NCI-H226 (cell line): ENCODE measurements around the gene LAMTOR4.

ENCODE experiments used
- DNase-seq: peaks from one replicate; pipeline ENCODE4 v3.0.0-alpha.2; 2015

Gene LAMTOR4

GRCh38 chr7:100154651-100155491, 6.2 kb downstream of the LAMTOR4 start:
- DNase-seq = no peak

DNA sequence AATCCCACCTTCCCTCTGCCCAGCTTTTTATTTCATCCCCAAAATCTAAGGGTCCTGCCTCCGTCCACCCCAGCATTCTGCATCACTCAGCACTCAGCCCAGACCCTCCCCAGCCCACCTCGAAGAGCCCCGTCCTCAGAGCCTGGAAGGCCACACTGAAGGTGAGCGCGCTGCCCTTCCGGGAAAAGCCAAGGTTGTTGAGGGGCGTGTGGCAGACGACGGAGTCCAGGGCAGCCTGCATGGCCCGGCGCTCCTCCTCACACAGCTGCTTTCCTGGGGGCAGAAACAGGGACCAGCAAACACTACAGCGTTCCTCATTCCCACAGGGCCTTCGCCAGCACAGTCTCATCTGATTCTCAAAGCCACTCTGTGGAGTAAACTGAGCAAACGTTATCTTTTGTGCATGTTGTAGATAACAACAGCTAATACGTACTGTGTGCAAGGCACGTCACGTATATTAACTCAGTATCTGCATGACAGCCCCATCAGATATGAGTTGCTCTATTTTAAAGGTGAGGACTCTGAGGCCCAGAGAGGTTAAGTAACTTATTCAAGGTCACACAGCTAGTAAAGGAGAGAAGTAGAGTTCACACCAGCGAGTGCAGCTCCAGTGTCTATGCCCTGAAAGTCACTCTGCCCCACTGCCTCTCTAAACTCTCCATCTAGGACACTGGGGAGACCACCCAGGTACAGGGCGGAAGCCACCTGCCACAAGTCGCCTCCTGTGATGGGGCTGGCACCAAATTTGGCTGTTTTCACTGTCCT, 7.0 kb downstream of the LAMTOR4 start:
- DNase-seq = no peak

DNA sequence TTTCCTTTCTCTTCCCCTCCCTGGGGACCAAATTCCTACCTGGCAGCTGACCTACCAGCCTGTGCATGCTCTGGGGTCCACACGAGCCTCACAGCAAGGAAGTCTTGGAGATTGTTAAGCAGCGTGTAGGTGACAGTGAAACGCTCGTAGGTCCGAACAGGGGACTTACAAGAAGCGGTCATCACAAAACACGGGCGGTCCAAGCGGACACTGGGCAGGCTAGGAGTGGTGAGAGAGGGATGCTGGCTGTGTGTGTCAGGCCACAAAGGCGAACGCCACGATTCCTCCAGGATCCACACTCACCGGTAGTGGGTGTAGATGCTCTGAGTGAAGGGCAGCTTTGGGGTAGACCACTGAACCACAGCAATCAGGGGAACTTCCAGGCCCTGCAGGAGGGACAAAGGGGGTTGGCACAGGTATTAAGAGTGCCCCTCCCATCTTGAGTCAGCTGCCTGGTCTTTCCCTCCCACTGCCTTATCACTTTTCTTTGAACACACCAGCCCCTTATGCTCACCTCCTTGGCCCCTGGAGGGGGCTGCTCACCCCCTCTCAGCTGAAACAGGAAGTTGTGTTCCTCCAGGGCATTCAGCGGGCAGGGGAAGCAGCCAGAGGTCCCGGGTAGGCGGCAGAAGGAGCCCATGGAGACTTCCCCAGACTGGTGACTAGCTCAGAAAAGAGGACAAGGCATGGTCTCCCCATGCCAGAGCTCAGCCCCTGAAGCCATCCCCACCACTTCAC, 7.8 kb downstream of the LAMTOR4 start:
- no peak for DNase-seq

GRCh38 chr7:100157069-100157333, 8.3 kb downstream of the LAMTOR4 start:
- DNase-seq = no peak

GRCh38 chr7:100157334-100158228, 8.9 kb downstream of the LAMTOR4 start:
- peak; percentile 34 for DNase-seq

DNA sequence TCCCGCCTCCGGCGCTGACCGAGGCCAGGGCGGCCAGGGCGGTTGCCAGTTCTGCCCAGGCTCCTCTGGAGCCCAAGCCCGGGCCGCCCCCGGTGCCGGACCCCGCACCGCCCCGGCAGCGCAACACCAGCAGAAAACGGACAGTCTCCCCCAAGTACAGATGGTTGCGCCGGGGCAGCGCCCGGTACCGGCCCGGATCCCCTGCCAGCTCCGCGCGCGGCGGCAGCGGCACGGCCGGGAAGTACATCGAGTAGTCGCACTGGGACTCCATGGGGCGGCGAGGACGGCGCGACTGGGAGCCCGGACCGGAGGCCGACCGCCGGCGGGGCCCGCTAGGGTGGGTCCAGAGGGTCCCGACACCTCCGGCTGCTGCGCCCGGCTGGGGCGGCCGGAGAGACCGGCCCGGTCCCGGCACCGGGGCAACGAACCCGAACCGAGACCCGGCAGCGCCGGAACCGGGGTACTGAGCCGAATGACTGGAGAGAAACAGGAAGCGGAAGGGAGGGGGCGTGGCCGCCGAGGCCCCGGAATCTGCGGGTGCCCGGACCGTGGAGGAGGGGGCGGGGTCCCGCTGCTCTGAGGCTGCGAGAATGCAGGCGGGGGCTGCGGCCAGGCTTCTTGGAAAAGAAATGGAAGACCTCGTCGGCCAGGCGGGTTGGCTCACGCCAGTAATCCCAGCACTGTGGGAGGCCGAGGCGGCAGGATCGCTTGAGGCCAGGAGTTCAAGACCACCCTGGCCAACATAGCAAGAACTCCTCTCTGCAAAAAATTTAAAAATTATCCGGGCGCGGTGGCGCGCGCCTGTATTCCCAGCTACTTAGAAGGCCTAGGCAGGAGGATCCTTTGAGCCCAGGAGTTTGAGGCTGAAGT, 9.7 kb downstream of the LAMTOR4 start, which contains the start of gene TRAPPC14:
TRAPPC14 (minus strand) TSS at position 495 of the 870 bp plus-strand sequence; CDS start at position 271, 224 bp downstream.
- peak; percentile 90 for DNase-seq

DNA sequence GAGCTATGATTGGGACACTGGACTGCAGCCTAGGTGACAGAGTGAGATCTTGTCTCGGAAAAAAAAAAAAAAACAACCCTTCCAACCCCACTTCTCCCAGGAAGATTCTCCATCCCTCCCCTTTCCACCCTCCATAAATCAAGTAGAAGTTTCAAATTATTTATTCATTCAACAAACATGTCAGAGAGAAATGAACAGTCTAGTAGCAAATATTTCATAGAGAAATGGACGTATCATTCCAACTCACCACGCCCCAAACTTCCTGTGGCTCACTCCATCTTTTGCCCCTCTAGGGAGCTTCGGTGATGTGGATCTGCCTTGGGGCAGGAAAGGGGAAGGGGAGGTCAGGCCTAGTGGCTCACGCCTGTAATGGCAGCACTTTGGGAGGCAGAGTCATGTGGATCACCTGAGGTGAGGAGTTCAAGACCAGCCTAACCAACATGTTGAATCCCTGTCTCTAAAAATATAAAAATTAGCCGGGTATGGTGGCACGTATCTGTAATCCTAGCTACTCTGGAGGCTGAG, 10.4 kb downstream of the LAMTOR4 start:
- no peak for DNase-seq

DNA sequence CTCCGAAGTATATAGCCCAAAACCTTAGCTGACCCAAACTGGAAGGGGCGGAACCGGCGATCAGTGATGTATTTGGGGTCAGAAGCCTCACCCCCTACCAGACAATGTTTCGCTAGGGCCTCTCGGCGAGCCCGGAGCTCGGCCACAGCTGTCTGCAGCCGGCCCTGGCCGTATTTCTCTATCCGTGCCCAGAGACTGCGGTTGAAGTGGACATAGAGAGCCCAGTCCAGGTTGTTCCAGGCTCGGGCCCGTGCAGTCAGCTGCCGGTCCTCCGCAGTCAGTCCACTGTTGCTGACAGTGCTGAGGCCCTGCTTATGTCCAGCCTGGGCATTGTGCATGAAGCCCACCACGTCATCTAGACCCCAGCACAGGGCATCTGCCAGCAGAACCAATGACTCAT, 11.3 kb downstream of the LAMTOR4 start:
- no peak for DNase-seq

DNA sequence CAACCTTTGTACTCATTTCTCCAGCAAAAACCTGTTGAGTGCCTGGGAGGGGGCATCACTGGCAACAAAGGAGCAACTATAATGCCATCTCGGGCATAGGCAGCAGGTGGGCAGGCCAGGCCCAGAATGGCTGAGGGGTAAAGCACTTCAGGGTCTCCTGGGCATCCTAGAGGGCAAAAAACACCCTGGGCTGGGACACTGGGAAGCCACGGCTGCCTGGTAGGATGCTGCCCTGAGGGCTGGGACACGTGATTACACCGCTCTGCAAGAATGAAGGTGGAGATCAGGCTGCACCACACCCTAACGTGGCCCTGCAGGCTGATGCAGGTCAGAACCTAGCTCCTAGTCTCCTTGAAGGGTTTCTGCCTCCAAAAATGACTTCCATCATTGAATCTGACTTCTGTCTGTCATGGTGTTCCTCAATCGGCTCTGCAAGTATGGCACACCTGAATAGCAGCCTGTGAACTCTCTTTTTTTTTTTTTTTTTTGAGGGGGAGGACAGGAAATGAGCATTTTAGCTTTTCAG, 14.4 kb downstream of the LAMTOR4 start:
- peak; percentile 61 for DNase-seq

- DNase-seq = no peak
Observed at GRCh38 chr7:100163871-100164270, 15.2 kb downstream of the LAMTOR4 start.

DNA sequence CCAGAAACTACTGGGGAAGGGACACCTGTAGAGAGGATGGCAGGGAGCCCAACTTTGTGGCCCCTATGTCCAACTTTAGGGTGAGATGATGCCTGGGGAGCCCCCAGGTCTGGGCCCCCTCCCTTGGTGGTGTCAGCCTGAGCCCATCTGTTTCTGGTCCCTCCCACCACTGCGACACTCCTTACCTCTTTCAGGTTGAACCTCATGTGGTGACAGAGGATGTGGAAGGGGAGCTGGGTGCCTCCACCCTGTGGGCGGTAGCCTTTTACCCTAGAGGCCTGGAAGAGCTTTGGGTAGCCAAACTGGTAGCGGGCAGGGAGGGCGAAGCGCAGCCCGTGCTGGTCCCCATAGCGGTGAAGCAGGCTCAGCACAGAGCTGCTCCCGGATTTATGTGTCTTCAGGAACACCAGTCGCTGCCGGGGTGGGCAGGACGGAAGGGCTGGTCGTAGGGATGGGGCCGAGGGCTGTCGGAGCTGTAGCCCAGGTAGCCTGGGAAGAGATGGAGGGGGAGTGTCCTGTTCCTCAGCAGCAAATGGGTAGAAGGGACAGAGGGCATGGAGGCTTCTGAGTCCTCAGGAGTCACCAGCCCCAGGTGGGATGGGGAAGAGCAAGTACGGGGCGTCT, 17.7 kb downstream of the LAMTOR4 start:
- DNase-seq = no peak

DNA sequence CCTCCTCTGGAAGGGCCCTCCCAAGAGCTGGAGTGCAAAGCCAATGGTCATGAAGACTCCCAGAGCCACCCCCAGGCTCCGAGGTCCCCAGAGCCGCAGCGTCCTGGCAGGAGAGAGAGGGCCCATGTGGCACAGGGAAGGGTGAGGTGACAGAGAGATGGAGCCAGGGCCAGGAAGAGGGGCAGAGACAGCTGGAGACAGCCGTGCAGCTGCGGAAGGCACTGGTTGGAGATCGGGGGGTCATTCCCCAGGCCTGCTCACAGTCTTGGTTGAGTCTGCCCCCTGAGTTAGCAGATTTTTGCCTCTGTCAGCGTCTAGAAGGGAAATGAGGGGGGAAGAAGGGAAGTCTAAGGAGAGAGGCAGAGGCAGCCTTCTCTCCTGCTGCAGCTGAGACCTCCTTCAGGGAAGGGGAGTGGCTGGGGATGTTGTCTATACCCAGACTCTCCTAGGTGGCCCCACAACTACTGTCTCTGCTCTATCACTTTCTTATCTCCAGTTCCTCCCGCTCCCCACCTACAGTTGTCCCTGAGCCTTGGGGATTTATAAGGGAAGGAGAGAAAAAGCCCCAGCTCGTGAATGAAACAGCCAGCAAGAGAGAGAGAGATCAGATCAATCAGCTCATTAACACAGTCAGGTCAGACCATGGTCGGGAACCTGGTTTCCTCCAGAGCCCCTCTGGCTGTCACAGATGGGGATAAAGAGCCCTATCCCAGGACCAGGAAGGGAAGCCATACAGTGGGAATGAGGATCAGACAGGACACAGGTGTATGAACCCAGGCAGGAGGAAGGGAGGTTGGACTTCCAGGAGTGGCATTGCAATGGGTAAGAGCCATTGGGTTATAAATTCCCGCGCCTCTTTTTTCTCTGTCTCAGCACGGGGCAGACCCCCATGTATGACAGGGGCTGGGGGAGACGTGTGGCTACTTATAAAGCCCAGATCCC, 18.5 kb downstream of the LAMTOR4 start:
- DNase-seq = no peak

- DNase-seq = no peak
Observed at GRCh38 chr7:100167912-100168323, 19.2 kb downstream of the LAMTOR4 start.

DNA sequence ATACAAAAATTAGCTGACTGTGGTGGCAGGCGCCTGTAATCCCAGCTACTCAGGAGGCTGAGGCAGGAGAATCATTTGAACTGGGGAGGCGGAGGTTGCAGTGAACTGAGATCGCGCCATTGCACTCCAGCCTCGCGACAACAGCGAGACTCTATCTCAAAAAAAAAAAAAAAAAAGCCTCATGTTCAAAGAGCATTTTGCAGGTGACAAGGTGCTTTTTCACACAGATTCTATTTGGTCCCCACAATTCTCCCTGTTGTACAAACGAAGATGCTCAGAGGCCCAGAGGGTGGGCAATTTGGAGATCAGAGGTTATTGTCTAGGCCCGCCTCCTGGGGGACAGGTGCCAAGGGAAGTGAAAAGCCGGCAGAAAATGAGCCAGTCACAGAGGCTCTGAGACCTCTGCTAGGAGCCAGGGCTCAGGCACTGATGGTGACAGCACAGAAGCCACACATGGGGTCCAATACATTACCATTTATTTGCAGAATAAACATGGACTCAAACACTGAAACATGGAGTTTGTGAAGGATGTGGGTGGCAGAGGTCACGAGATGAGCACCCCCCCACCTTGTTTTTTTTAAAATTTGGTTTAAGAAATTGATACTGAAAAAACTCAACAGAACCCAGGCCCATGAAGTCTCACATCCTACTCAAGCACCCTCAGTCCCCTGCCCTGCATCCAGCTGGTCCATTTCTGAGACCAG, 20.6 kb downstream of the LAMTOR4 start:
- no peak for DNase-seq

DNA sequence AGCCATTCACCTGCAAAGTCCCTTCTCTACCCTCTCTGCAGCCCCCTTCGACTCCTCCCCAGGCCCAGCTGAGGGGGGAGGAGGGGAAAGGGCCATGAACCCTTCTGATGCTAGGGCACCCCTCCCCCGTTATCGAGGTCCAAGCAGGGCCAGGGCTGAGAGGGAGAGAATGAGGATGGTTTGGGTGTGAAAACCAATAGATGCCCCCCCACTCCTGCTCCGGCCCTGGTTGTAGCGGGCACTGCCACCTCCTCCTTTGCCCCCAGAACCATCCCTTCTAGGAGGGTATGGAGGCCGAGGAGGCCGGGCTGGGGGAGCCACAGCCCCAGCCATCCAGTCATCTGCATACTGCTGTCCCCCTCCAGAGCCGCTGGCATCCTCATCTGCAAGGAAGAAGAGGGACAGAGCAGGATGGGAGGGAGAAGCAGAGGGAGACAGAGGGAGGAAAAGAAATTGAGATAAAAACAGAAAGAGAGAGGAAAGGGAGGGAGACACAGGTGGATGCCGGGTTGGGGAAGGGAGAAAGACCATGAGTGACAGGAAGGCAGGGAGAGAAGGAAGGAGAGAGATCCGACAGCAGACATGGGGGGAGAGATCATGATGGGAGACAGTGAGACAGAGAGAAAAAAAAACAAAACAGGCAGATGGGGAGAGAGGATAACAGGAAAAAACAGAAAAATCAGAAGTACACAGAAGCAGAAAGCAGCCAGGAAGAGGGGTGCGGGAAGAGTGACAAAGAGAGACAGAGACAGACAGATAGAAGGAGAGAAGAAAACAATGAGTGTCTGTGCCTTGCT, 21.6 kb downstream of the LAMTOR4 start:
- DNase-seq = no peak

GRCh38 chr7:100171087-100171681, 22.5 kb downstream of the LAMTOR4 start:
- DNase-seq = no peak

DNA sequence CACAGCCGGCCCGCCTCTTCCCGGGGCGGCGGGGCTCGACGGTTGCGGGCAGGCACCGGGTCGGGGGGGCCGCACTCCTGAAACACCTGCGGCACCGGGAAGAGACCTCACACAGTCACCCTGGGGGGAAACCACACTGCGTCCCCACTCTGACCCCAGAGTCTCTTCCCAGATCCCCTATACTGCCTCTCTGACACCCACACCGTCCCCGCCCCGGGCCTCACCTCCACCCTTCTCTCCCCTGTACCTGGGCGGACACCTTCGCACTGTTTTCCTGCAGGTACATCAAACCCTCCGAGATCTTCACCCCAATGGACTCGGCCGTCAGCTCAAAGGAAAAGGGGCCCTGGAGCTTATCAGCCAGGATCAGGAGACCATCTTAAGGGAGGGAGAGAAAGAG, 23.1 kb downstream of the LAMTOR4 start:
- no peak for DNase-seq
